ENCODE results near the gene SRCAP.

Gene SRCAP

DNA sequence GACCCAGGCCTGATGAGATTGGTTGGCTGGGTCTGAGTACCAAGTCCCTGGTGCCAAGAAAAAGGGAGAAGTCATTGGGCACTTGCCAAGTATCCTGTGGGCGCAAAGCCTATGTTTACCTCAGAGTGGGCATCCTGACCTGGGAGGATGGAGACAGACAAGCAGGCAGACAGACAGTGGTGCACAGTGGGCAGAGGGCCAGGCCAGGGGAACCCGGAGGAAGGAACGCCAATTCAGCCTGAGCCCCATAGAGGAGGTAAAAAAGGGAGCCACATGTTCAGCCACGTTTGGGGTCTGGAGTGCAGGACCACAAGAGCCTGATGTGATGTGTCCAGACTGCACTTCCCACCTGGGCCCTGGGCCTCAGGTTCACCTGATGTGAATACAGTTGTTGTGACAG lies 54.6 kb downstream of the SRCAP start:
- no peaks in the 10 kb centered on the region for H3K9me3 ChIP-seq (ENCODE audit: control insufficient read depth, insufficient read depth, low read depth, low read length)
- POLR2A ChIA-PET: interaction anchor here (0.5 to 1.8 kb wide), 2 partner anchors 13 to 221 kb away, joined by 3 to 4 read pairs; a partner anchor contains a TSS
- no peak overlapping the region for H3K27ac ChIP-seq (ENCODE audit: extremely low read depth, low read depth, low read length)
- peaks cover 30 to 90% of the 10 kb centered on the region in 2 experiments for H3K36me3 ChIP-seq (ENCODE audit: control insufficient read depth in 2 of 2, insufficient read depth in 1 of 2, low read length in 2 of 2)
- H3K4me1 ChIP-seq (ENCODE audit: control insufficient read depth, insufficient read depth, low read length): no peaks in the 10 kb centered on the region
- CTCF ChIA-PET: no interaction called here
- no peak overlapping the region for H3K4me3 ChIP-seq (ENCODE audit: low read depth, low read length)
- no peak for TF ChIP-seq ZNF558 (tag by site-specific recombination; IDR thresholded peaks at IDR 0.05)
- TF ChIP-seq WT1 (tag by site-specific recombination; IDR thresholded peaks at IDR 0.05): no peak
- TF ChIP-seq ZNF670 (tag by site-specific recombination; IDR thresholded peaks at IDR 0.05; ENCODE audit: low read depth): no peak
- TF ChIP-seq SP7 (tag by site-specific recombination; IDR thresholded peaks at IDR 0.05): no peak
- TF ChIP-seq REPIN1 (tag by site-specific recombination; IDR thresholded peaks at IDR 0.05; ENCODE audit: low read depth): no peak
- no peak for TF ChIP-seq ZNF707 (tag by site-specific recombination; IDR thresholded peaks at IDR 0.05)
- TF ChIP-seq, protein P1, sequence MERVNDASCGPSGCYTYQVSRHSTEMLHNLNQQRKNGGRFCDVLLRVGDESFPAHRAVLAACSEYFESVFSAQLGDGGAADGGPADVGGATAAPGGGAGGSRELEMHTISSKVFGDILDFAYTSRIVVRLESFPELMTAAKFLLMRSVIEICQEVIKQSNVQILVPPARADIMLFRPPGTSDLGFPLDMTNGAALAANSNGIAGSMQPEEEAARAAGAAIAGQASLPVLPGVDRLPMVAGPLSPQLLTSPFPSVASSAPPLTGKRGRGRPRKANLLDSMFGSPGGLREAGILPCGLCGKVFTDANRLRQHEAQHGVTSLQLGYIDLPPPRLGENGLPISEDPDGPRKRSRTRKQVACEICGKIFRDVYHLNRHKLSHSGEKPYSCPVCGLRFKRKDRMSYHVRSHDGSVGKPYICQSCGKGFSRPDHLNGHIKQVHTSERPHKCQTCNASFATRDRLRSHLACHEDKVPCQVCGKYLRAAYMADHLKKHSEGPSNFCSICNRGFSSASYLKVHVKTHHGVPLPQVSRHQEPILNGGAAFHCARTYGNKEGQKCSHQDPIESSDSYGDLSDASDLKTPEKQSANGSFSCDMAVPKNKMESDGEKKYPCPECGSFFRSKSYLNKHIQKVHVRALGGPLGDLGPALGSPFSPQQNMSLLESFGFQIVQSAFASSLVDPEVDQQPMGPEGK (tag by site-specific recombination; IDR thresholded peaks at IDR 0.05): no peak
- no peak for TF ChIP-seq ZNF132 (tag by site-specific recombination; IDR thresholded peaks at IDR 0.05; ENCODE audit: borderline replicate concordance)
- no peak for TF ChIP-seq ZNF24 (tag by site-specific recombination; IDR thresholded peaks at IDR 0.05)
- TF ChIP-seq SALL2 (tag by site-specific recombination; IDR thresholded peaks at IDR 0.05; ENCODE audit: borderline replicate concordance): no peak

- Histone ChIP-seq H3K27ac (ENCODE audit: extremely low read depth, low read depth, low read length) (0 out of 2 replicates have a peak overlapping the region, but pooled peaks have one; percentile 4), H3K36me3 (ENCODE audit: control insufficient read depth in 2 of 2, insufficient read depth in 1 of 2, low read length in 2 of 2) (peaks cover 30 to 91% of the 10 kb centered on the region in 2 experiments), H3K9me3 (ENCODE audit: control insufficient read depth, insufficient read depth, low read depth, low read length) (no peaks in the 10 kb centered on the region), H3K4me1 (ENCODE audit: control insufficient read depth, insufficient read depth, low read length) (no peaks in the 10 kb centered on the region; the same call in 1 of the 2 replicates), H3K4me3 (ENCODE audit: low read depth, low read length) (no peak overlapping the region)
- TF ChIP-seq ZNF549 (tag by site-specific recombination; IDR thresholded peaks at IDR 0.05) (no peak), SCRT2 (tag by site-specific recombination; IDR thresholded peaks at IDR 0.05) (peak; percentile 83)
- ChIA-PET CTCF (interaction anchor here (0.7 kb wide), 1 partner anchor 89 kb away, joined by 3 read pairs; no protein-coding TSS in a partner anchor), POLR2A (interaction anchor here (2.2 to 4.9 kb wide), 3 partner anchors 8 to 19 kb away, joined by 6 to 47 read pairs (median 17); partner anchors contain the start of gene PHKG2)
Measured at GRCh38 chr16:30755955-30756780, 57.2 kb downstream of the SRCAP start.

DNA sequence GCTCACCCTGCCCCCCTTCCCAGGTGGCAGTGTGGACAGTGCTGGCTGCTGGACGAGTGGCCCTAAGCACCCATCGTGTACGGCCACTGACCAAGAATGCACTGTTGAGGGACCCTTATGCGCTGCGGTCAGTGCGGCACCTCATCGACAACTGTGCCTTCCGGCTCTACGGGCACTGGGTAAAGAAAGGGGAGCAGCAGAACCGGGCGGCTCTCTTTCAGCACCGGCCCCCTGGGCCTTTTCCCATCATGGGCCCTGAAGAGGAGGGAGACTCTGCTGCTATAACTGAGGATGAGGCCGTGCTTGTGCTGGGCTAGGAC lies 57.8 kb downstream of the SRCAP start:
- ChIA-PET CTCF (no interaction called here), POLR2A (interaction anchor here (2.2 to 4.9 kb wide), 3 partner anchors 9 to 18 kb away, joined by 6 to 47 read pairs (median 17); partner anchors contain the start of gene PHKG2)
- Histone ChIP-seq H3K9me3 (ENCODE audit: control insufficient read depth, insufficient read depth, low read depth, low read length) (no peaks in the 10 kb centered on the region), H3K4me1 (ENCODE audit: control insufficient read depth, insufficient read depth, low read length) (no peaks in the 10 kb centered on the region; the same call in 1 of the 2 replicates), H3K4me3 (ENCODE audit: low read depth, low read length) (no peak overlapping the region), H3K36me3 (ENCODE audit: control insufficient read depth in 2 of 2, insufficient read depth in 1 of 2, low read length in 2 of 2) (peaks cover 24 to 85% of the 10 kb centered on the region in 2 experiments), H3K27ac (ENCODE audit: extremely low read depth, low read depth, low read length) (no peak overlapping the region)
- no peak for TF ChIP-seq ZNF426 (tag by site-specific recombination; IDR thresholded peaks at IDR 0.05)
- TF ChIP-seq, protein P2, sequence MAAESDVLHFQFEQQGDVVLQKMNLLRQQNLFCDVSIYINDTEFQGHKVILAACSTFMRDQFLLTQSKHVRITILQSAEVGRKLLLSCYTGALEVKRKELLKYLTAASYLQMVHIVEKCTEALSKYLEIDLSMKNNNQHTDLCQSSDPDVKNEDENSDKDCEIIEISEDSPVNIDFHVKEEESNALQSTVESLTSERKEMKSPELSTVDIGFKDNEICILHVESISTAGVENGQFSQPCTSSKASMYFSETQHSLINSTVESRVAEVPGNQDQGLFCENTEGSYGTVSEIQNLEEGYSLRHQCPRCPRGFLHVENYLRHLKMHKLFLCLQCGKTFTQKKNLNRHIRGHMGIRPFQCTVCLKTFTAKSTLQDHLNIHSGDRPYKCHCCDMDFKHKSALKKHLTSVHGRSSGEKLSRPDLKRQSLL (tag by site-specific recombination; IDR thresholded peaks at IDR 0.05): no peak
- no peak for TF ChIP-seq ZNF548 (tag by site-specific recombination; IDR thresholded peaks at IDR 0.05)
- no peak for TF ChIP-seq ZBTB8A (tag by site-specific recombination; IDR thresholded peaks at IDR 0.05)
- TF ChIP-seq ZNF19 (tag by site-specific recombination; IDR thresholded peaks at IDR 0.05; ENCODE audit: low read depth): no peak
- TF ChIP-seq PRDM4 (tag by site-specific recombination; IDR thresholded peaks at IDR 0.05): no peak
- no peak for TF ChIP-seq ATF2 (tag by site-specific recombination; IDR thresholded peaks at IDR 0.05; ENCODE audit: low read depth)
- TF ChIP-seq ZNF157 (tag by site-specific recombination; IDR thresholded peaks at IDR 0.05): no peak
- TF ChIP-seq ZSCAN30 (tag by site-specific recombination; IDR thresholded peaks at IDR 0.05): no peak
- TF ChIP-seq ZNF302 (tag by site-specific recombination; IDR thresholded peaks at IDR 0.05; ENCODE audit: low read depth): no peak
- no peak for TF ChIP-seq EGR2 (tag by site-specific recombination; IDR thresholded peaks at IDR 0.05; ENCODE audit: low read depth)
- no peak for TF ChIP-seq ZNF335 (tag by site-specific recombination; conservative IDR thresholded peaks at IDR 0.05)
- no peak for TF ChIP-seq ZNF658 (tag by site-specific recombination; IDR thresholded peaks at IDR 0.05)

Data from HEK293 (cell line).